Measurements from ENCODE around the gene MAPK8IP2.
"Not testable (repeated sequence)": the region's sequence is repeated elsewhere in the genome, so short reads cannot be mapped to it uniquely, and the experiment has no call there.

MAPK8IP2 gene

DNA sequence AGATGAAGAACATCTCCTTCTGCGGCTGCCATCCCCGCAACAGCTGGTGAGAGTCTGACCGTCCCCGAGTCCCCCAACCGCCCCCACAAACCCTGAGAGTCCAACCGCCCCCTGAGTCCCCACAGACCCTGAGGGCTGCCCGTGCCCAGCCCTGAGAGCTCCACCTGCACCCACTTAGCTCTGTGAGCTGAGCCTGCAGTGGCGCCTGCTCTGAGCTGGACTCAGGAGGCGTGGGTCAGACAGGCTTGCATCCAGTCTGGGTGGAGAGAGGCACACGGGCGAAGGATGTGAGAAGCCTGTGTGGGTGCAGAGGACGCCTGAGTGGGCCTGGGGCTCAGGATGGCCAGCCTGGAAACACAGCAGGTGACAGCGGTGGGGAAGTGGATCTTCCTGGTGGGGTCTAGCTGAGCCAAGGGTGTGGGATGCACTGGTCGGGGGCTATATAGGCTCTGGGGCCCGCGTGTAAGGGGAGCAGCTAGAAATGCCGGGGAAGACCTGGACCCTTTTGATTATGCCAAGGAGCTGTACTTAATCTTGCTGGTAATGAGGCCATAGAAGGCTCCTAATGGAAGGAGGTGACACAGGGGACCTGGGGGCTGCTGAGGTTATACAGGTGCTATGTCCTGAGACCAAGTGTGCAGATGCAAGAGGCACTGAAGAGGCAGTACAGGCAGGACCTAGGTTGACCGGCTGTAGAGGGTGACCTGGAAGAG lies 6.5 kb downstream of the MAPK8IP2 start:
- H3K79me2 ChIP-seq (ENCODE audit: insufficient read depth, low read length), result no peaks in the 10 kb centered on the region
- no peak overlapping the region for H3K4me2 ChIP-seq (ENCODE audit: insufficient read depth, low read length)
- H3K9me3 ChIP-seq (ENCODE audit: insufficient read depth, low read length, severe bottlenecking), result no peaks in the 10 kb centered on the region
- no peaks in the 10 kb centered on the region for H3K36me3 ChIP-seq (ENCODE audit: insufficient read depth, low read length)
- H3K27me3 ChIP-seq (ENCODE audit: insufficient read depth, low read length, poor library complexity), result no peaks in the 10 kb centered on the region
- H2AFZ ChIP-seq (ENCODE audit: low read depth, low read length), result no peak overlapping the region
- DNase-seq (no peak), ATAC-seq (ENCODE audit: insufficient read depth, low read depth) (no peak)
- H3K4me1 ChIP-seq (ENCODE audit: insufficient read depth, low read length), result no peaks in the 10 kb centered on the region
- no peak overlapping the region for H3K4me3 ChIP-seq (ENCODE audit: low read depth in 1 of 2, low read length in 2 of 2)
- TF ChIP-seq, protein P1, sequence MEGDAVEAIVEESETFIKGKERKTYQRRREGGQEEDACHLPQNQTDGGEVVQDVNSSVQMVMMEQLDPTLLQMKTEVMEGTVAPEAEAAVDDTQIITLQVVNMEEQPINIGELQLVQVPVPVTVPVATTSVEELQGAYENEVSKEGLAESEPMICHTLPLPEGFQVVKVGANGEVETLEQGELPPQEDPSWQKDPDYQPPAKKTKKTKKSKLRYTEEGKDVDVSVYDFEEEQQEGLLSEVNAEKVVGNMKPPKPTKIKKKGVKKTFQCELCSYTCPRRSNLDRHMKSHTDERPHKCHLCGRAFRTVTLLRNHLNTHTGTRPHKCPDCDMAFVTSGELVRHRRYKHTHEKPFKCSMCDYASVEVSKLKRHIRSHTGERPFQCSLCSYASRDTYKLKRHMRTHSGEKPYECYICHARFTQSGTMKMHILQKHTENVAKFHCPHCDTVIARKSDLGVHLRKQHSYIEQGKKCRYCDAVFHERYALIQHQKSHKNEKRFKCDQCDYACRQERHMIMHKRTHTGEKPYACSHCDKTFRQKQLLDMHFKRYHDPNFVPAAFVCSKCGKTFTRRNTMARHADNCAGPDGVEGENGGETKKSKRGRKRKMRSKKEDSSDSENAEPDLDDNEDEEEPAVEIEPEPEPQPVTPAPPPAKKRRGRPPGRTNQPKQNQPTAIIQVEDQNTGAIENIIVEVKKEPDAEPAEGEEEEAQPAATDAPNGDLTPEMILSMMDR (IDR thresholded peaks at IDR 0.05; ENCODE audit: borderline replicate concordance, extremely low read depth, low read length, poor library complexity, severe bottlenecking), result no peak
- TF ChIP-seq EZH2 (IDR thresholded peaks at IDR 0.05; ENCODE audit: borderline replicate concordance, low read depth, low read length, severe bottlenecking), result no peak
- no peak overlapping the region for H3K27ac ChIP-seq (ENCODE audit: low read length)
- H3K9ac ChIP-seq (ENCODE audit: low read depth, low read length), result no peak overlapping the region
- H4K20me1 ChIP-seq (ENCODE audit: insufficient read depth, low read length), result no peaks in the 10 kb centered on the region; the same call in 1 of the 2 replicates

DNA sequence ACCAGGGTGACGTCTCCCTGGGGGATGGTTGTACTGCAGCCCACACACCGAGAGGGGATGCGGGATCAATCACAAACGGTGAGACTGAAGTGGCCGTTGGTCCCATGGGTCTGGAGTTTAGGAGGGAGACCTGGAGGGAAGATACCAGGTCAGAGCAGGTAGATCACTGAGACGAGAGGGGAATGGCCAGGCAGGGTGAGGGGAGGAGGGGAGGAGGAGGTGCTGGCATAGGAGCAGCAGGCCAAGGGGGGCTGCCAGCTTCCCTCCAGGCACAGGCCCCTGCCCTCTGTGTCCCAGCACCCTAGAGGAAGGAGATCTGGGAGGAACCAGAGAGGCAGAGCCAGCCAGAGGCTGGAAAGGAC lies 7.0 kb downstream of the MAPK8IP2 start:
- H3K9ac ChIP-seq (ENCODE audit: low read depth, low read length), result no peak overlapping the region
- no peak for TF ChIP-seq EZH2 (IDR thresholded peaks at IDR 0.05; ENCODE audit: borderline replicate concordance, low read depth, low read length, severe bottlenecking)
- TF ChIP-seq, protein P1 (IDR thresholded peaks at IDR 0.05; ENCODE audit: borderline replicate concordance, extremely low read depth, low read length, poor library complexity, severe bottlenecking), result no peak
- no peaks in the 10 kb centered on the region for H3K36me3 ChIP-seq (ENCODE audit: insufficient read depth, low read length)
- no peaks in the 10 kb centered on the region for H4K20me1 ChIP-seq (ENCODE audit: insufficient read depth, low read length)
- no peaks in the 10 kb centered on the region for H3K4me1 ChIP-seq (ENCODE audit: insufficient read depth, low read length)
- H3K4me3 ChIP-seq (ENCODE audit: low read depth in 1 of 2, low read length in 2 of 2), result no peak overlapping the region
- no peaks in the 10 kb centered on the region for H3K79me2 ChIP-seq (ENCODE audit: insufficient read depth, low read length)
- DNase-seq (no peak), ATAC-seq (ENCODE audit: insufficient read depth, low read depth) (no peak)
- no peaks in the 10 kb centered on the region for H3K9me3 ChIP-seq (ENCODE audit: insufficient read depth, low read length, severe bottlenecking)
- H3K4me2 ChIP-seq (ENCODE audit: insufficient read depth, low read length), result no peak overlapping the region
- no peak overlapping the region for H3K27ac ChIP-seq (ENCODE audit: low read length)
- no peaks in the 10 kb centered on the region for H3K27me3 ChIP-seq (ENCODE audit: insufficient read depth, low read length, poor library complexity)
- H2AFZ ChIP-seq (ENCODE audit: low read depth, low read length), result no peak overlapping the region

DNA sequence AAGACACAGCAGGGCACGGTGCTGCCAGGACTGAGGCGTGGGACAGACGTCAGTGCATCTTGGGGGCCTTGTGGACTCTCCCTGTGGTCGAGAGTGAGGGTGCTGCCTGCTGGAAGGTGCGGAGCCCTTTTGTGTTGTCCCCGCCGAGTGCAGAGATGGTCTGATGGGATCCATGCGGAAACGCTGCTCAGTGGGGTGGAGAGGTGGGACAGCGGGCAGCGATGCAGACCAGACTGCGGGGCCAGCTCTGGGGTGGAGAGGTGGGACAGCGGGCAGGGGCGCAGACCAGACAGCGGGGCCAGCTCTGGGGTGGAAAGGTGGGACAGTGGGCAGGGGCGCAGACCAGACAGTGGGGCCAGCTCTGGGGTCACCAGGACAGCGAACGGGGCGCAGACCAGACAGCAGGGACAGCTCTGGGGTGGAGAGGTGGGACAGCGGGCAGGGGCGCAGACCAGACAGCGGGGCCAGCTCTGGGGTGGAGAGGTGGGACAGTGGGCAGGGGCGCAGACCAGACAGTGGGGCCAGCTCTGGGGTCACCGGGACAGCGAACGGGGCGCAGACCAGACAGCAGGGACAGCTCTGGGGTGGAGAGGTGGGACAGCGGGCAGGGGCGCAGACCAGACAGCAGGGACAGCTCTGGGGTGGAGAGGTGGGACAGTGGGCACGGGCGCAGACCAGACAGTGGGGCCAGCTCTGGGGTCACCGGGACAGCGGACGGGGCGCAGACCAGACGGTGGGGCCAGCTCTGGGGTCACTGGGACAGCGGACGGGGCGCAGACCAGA lies 7.7 kb downstream of the MAPK8IP2 start:
- not testable (repeated sequence) for ATAC-seq (ENCODE audit: insufficient read depth, low read depth); DNase-seq; H3K27me3 ChIP-seq (ENCODE audit: insufficient read depth, low read length, poor library complexity)

DNA sequence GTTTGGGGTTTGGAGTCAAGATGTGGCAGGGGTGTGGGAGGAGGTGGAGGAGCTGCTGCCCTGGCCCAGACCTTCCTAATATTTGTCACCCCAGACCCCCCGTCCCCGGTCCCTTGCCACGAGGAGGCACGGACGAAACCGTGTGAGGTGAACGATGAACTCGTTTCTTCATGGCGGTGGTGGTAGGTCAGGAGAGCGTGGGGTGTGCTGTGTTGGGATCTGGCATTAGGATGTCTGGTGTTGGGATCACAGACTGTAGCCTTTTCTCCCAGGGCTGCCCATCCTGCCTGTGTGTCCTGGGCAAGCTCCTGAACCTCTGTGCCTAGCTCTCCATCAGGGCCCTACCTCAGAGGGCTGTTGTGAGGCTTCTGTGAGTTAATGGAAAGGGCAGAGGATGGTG lies 8.4 kb downstream of the MAPK8IP2 start:
- ATAC-seq (ENCODE audit: insufficient read depth, low read depth) (no peak), DNase-seq (no peak)
- Histone ChIP-seq H2AFZ (ENCODE audit: low read depth, low read length) (no peak overlapping the region), H3K4me3 (ENCODE audit: low read depth in 1 of 2, low read length in 2 of 2) (no peak overlapping the region), H3K36me3 (ENCODE audit: insufficient read depth, low read length) (no peaks in the 10 kb centered on the region), H3K4me1 (ENCODE audit: insufficient read depth, low read length) (no peaks in the 10 kb centered on the region), H3K27me3 (ENCODE audit: insufficient read depth, low read length, poor library complexity) (no peaks in the 10 kb centered on the region), H4K20me1 (ENCODE audit: insufficient read depth, low read length) (no peaks in the 10 kb centered on the region), H3K9ac (ENCODE audit: low read depth, low read length) (no peak overlapping the region), H3K4me2 (ENCODE audit: insufficient read depth, low read length) (no peak overlapping the region), H3K27ac (ENCODE audit: low read length) (no peak overlapping the region), H3K79me2 (ENCODE audit: insufficient read depth, low read length) (no peaks in the 10 kb centered on the region), H3K9me3 (ENCODE audit: insufficient read depth, low read length, severe bottlenecking) (no peaks in the 10 kb centered on the region)
- no peak for TF ChIP-seq EZH2 (IDR thresholded peaks at IDR 0.05; ENCODE audit: borderline replicate concordance, low read depth, low read length, severe bottlenecking)
- TF ChIP-seq, protein P1 (IDR thresholded peaks at IDR 0.05; ENCODE audit: borderline replicate concordance, extremely low read depth, low read length, poor library complexity, severe bottlenecking), result no peak

More for the DNA sequence above, 7.7 kb downstream of the MAPK8IP2 start:
- H2AFZ ChIP-seq (ENCODE audit: low read depth, low read length); H4K20me1 ChIP-seq (ENCODE audit: insufficient read depth, low read length); H3K4me1 ChIP-seq (ENCODE audit: insufficient read depth, low read length); H3K27ac ChIP-seq (ENCODE audit: low read length); H3K9ac ChIP-seq (ENCODE audit: low read depth, low read length); H3K79me2 ChIP-seq (ENCODE audit: insufficient read depth, low read length); H3K9me3 ChIP-seq (ENCODE audit: insufficient read depth, low read length, severe bottlenecking); H3K4me3 ChIP-seq (ENCODE audit: low read depth in 1 of 2, low read length in 2 of 2); H3K36me3 ChIP-seq (ENCODE audit: insufficient read depth, low read length); H3K4me2 ChIP-seq (ENCODE audit: insufficient read depth, low read length): not testable (repeated sequence)

Measured in DND-41 (cell line).